Fibroblast of villous mesenchyme (primary cell): Measurements from ENCODE around the gene PATJ. TPM values are rescaled to one million over a fixed set of nuclear protein-coding genes. Genes with fewer than 3 reads are reported as not detected.
"Not testable (repeated sequence)": the region's sequence is repeated elsewhere in the genome, so short reads cannot be mapped to it uniquely, and the experiment has no call there.

Experiments used
- DNase-seq: peaks from one replicate; pipeline ENCODE4 v3.0.0-alpha.2; 2010; ENCODE audit warnings: low read depth
- H3K4me3 ChIP-seq: 2 replicates; pipeline ENCODE4 v1.5.1; 2011; ENCODE audit warnings: low read depth, mild to moderate bottlenecking, low read length
- CTCF ChIP-seq: IDR thresholded peaks from 2 replicates; pipeline ENCODE4 v1.5.1; 2012; ENCODE audit warnings: low read depth, mild to moderate bottlenecking, low read length; ENCODE audit not compliant: insufficient read depth
- total RNA-seq: library from RNA; depleted of rRNA; stranded (reverse); fragments of >200 nt; gene quantifications from 2 replicates; pipeline ENCODE4 v1.2.3, GENCODE V29; 2012

The PATJ gene
- total RNA-seq, 1 donor, result 9.5 TPM

DNA sequence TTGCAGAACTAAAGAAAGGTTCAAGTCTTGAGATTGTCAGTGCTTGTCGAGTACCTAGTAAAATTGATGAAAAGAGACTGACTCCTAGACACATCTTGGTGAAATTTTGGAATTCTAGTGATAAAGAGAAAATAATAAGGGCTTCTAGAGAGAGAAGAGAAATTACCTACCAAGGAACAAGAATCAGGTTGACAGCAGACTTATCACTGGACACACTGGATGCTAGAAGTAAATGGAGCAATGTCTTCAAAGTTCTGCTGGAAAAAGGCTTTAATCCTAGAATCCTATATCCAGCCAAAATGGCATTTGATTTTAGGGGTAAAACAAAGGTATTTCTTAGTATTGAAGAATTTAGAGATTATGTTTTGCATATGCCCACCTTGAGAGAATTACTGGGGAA, 468.7 kb downstream of the PATJ start:
- no peak for DNase-seq
- no peak for TF ChIP-seq CTCF
- H3K4me3 ChIP-seq, result no peak overlapping the region

- DNase-seq, result no peak
- no peak for TF ChIP-seq CTCF
- H3K4me3 ChIP-seq, result no peak overlapping the region
Observed at GRCh38 chr1:62212411-62212810, 470.1 kb downstream of the PATJ start.

DNA sequence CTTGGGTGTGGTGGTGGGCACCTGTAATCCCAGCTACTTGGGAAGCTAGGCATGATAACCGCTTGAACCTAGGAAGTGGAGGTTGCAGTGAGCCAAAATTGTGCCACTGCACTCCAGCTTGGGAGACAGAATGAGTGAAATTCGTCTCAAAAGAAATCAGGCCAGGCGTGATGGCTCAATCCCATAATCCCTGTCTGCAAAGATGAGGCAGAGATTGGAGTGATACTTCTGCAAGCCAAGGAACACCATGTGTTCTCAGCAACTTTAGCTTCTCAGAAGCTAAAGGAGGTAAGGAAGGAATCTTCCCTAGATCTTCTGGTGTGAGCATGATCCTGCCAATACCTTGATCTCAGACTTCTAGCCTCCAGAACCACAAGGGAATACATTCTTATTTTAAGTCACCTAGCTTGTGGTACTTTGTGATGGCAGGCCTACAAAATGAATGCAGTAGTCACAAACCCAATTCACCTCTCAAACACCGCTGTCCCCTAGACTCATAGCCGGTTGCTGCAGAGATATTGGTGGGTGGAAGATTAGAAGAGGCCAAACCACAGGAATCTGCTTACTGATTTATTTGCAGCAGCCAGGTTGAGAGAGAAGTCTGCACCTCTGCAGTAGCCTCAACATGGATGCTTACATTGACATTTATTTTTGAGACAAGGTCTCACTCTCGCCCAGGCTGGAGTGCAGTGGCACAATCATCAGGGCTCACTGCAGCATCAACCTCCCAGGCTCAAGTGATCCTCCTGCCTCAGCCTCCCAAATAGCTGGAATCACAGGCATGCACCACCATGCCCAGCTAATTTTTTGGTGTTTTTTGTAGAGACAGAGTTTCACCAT, 471.0 kb downstream of the PATJ start:
- no peak for TF ChIP-seq CTCF
- H3K4me3 ChIP-seq, result no peak overlapping the region
- DNase-seq, result no peak

DNA sequence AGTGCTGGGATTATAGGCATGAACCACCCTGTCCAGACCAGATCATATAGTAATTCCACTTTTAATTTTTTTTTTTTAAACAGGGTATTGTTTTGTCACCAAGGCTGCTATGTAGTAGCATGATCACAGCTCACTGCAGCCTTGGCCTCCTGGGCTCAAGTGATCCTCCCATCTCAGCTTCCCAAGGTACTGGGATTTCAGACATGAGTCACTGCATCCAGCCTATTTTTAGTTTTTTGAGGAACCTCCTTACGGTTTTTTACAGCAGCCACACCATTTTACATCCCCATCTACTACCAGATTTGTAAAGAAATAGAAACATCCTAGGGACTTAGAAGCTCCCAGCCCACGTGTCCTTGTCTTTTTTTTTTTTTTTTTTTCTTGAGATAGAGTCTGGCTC, 476.3 kb downstream of the PATJ start:
- DNase-seq, result no peak
- H3K4me3 ChIP-seq, result no peak overlapping the region
- no peak for TF ChIP-seq CTCF

DNA sequence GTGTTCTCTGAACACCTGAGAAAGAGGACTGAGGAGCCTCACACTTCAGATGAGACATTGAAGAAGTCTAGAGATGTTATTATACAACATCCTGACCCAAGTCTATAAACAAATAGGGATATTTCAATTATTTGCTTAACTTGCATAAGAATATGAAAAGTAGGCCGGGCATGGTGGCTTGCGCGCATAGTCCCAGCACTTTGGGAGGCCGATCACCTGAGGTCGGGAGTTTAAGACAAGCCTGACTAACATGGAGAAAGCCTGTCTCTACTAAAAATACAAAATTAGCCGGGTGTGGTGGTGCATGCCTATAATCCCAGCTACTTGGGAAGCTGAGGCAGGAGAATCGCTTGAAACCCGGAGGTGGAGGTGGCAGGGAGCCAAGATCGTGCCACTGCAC, 478.2 kb downstream of the PATJ start:
- not testable (repeated sequence) for DNase-seq, H3K4me3 ChIP-seq

DNA sequence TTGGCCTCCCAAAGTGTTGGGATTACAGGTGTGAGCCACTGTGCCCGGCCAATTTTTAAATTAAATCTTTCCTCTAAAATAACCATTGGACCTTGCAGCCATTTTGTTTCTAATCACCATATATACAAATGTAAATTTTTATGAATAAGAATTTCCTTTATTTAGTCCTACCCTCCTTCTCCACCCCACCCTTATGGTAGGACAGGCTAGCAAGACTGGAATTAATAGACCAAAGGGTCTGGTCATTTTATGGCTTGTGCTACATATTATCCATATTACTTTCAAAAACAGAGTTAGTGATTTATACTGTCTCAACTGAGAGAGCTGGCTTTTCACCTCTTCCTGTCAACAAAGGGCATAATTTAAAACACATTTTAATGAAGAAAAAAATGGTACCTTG, 478.9 kb downstream of the PATJ start:
- no peak for TF ChIP-seq CTCF
- H3K4me3 ChIP-seq, result no peak overlapping the region
- DNase-seq, result no peak

- no peak for DNase-seq
- no peak for TF ChIP-seq CTCF
- no peak overlapping the region for H3K4me3 ChIP-seq
Observed at GRCh38 chr1:62222321-62222720, 480.0 kb downstream of the PATJ start.
